T-helper 2 cell (primary cell): ENCODE data around the gene PAPSS2.

Experiments
- DNase-seq, 5 experiments: peaks; one replicate each; pipeline versions ENCODE4 v3.0.0 to v3.0.0-alpha.2; 2012 to 2022

PAPSS2 gene

DNA sequence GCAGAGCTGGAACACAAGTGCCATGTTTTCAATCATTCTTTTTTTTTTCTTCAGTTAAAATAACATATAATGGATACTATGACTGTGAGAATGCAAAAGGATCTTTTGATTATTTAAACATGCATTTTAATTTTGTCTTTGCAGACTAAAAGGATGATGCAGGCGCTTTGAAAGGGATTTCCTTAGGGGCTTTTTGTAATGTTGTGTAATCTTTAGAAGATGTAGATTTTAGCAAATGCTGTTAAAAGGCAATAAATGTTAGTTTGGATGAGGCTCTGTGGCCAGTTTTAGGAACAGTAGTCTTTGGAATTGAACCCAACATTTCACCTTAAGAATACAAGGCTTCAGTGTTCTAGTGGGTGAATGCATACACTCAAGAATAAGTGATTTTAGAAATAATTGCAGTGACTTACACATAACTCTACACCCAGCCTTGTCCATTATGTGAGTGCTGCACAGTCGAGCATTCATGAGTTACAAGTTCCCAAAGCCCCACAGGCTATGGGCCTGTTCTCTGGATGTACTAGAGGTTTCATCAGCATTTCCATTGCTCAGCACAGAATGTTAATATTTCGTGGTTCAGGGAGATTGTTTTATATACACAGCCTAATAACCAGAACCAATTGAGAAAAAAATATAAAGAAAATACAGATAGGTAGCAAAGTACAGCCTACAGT, 11.6 kb downstream of the PAPSS2 start:
- DNase-seq, result no peak

DNA sequence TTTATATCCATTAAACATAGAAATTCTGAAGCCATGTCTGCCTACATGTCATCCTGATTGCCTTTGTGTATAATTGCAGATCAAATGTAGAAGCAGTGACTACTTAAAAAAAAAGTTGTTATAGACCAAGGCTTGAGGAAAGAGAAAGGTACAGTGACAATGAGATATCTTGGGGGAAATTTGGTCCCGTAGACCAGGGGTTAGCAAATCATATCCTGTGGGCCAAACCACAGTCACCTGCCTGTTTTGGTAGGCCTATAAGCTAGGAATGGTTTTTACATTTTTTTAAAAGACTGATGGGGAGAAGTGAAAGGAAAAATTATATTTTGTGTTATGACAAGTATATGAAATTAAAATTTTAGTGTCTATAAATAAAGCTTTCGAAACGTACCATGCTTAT, 12.9 kb downstream of the PAPSS2 start:
- DNase-seq, result no peak

DNA sequence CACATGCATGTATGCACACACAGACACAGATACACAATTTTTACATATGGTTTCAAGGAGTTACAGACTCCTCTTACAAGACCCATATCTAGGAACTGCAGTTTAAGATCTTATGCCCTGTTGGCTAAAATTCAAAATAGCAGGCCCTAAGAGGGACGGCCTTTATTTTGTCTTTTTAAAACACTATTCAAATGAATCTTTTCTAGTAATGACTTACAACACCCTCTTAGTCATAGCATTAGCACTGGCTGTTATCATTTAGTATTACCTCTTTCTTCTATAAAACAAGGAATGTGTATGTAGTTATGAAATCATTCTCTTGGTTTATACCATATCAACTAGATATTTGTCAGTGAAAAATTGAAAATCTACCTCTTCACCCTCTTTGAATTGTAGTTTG, 15.3 kb downstream of the PAPSS2 start:
- no peak for DNase-seq

DNA sequence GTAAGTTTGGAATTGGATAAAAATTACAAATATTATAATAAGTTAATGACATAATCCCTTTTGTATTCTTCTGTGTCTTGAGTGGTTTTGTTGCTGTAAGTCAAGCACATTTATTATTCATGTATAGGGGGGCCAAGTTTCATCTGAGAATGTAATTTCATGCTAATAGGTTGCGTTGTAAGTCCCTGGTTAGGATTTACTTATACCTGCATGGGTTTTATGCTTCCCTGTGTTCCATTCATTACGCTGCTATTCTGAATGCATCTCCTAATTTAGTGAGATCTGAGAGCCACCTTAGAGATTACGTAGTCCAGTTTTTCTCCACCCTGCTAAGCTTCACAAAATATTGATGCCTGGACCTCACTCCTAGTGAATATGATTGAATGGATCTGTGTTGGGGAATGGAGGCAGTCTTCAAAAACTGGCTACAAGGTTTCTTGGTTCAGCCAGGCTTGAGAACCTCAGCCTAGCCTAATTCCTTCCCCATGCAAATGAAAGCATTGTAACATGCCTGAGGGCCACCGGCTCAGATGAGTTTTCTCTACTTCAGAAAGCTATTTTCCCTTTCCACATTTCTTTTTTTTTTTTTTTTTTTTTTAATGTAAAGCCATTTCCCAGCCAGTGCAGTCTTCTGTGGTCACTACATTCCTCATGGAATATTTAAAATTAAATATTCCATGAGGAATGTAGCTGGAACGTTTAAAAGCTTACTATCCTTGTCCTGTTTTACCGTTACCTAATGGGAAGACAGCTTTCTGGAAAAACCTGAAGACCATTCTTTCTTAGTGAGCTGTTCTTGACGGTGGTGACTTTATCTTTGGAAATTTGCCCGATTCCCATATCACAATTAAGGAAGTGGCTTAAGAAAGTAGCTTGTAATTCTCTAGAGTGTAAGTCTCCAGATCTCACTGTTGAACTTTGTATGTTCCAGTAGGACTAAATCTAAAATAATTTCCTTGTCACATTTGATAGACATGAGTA, 16.0 kb downstream of the PAPSS2 start:
- DNase-seq, result no peak

DNA sequence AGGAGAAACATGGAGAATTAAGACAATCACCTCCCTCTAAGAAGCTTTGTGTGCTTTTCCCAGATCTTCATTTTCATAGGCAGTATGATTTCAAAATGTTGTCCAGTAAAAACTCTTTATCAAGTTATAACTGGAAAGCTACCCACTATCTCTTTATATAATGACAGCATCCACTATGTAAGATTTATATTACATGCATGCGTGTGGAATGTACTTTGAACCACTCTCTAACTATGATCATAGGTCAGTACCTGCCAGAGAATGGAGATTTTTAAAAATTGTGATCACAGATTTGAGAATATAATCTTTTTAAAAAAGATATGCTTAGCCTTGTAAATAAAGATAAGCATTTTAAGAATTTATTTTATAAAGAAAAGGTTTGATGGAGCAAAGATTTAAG, 17.9 kb downstream of the PAPSS2 start:
- DNase-seq, result no peak

DNA sequence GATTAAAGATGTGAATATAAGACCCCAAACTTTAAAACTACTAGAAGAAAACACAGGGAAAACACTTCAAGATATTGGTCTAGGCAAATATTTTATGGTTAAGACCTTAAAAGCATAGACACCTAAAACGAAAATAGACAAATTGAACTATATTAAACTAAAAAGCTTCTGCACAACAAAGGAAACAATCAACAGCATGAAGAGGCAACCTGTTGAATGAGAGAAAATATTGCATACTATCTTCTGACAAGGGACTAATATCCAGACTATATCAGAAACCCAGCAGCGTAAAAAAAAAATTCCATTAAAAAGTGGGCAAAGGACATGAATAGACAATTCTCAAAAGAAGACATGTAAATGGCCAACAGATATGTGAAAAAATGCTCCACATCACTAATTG, 18.6 kb downstream of the PAPSS2 start:
- DNase-seq, result no peak

DNA sequence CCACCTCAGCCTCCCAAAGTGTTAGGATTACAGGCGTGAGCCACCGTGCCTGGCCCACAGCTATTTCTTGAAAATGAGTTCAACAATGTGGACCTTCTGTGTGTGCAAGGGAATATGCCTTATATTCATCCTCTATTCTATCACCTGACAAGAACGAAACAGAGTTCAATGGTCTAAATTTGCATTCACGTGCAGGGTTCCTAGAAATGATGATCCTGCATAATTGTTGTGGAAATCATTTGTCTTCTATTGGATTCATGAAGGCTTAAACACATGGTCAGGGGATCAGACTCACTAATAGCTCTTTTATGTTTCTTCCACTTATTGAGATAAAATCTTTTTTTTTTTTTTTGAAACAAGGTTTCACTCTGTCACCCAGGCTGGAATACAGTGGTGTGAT, 23.7 kb downstream of the PAPSS2 start:
- DNase-seq, result no peak

DNA sequence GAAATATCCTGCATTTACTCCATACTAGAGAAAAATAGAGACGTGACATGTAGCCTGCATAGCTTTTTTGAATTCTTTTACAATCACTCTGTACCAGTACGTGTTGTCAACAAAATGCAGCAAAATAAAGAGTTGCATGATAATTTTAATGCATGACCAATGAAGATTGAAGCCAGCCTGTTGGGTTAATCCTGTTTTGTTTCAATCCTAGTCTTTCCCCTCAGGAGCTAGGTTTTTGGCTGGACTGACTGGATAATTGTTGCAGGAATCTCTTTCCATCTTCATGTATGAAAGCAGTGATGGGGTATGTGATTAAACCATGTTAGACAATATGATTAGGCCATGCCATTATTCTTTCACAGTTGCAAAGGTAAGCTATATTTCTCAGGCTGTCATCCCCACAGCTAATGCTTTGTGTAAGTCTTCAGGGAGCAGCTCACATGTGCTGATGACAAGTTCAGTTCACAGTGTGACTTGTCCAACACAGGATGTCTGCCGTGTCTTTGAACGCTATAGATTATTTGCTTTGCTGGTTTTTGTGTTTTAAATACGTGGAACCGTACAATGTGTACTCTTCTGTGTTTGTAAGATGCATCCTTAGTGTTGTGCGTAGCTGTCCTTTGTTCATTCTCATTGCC, 24.4 kb downstream of the PAPSS2 start:
- no peak for DNase-seq

DNA sequence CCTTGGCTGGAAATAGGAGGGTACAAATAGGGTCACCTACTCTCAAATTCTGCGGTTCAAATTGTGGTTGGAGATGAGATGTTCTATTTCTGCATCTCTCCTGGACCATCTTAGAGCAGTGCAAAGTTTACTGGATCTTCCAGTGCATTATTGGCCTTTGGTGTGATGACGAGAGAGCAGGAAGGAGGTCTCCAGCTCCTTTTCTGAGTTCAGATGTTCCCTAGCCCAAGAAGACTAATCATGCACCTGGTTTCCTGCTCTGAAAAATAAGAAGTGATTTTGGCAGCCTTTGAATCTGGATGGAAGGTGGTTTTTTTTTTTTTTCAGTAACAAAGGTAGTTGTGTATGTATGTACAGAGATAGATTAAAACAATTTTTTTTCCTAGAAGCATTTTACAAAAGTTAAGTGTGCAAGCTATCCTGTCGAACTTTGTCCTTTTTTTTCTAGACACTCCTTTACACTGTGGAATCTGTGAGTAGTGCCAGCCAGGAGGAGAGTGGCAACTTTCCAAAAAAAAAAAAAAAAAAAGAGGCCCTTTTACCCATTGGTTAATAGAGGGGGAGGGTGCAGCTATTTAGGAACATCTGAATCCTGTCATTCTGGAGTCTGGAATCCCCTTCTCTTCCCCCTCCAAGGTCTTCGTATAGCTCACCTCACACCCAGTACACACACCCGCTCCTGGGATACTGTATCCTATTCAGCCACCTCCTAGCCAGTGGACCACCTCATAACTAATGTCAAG, 26.3 kb downstream of the PAPSS2 start:
- DNase-seq, result no peak

DNA sequence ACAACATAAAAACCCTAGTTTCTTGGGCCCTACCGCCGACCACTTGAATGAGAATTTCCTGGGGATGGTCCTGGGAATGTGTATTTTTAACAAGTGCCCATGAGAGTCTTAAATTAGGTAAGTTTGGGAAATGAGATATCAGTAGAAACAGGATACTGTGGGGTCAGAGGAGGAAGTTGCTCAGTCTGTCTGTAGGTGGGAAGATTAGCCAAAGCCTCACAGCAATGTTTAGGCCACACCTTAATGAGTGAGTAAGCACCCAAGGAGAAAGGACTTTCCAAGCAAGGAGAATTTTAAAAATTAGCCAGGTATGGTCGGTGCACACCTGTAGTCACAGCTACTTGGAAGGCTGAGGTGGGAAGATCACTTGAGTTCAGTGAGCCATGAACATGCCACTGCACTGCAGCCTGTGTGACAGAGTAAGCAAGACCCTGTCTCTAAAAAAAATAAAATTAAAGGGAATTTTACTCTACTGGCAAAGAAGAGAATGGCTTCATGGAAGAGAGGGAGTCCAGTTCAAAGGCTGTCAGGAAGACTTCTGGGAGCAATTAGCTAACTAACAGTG, 31.9 kb downstream of the PAPSS2 start:
- no peak for DNase-seq

DNA sequence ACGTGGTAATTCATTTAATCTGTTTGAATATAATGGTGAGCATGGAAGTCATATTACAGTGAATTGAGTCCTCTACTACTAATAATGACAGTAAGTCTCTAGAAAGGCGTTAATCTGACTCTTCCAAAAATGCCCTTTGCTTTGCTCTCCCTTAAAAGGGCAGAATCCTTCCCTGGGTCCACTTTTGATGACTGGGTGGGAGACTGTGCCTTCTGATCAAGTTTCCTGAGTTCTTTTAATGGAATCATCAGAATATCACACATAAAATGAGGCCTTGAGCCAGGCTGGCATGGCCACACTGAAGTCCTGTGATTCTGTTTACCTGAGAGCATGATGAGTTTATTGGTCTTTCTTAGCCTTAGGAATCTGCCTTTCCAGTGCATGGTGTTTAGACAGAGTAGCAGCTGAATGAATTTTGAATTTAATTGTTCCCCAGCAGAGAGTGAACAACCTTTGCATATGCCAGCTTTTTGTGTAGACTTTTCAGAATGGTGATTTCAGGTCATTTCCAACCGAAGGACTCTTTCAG, 33.3 kb downstream of the PAPSS2 start:
- DNase-seq, result no peak

DNA sequence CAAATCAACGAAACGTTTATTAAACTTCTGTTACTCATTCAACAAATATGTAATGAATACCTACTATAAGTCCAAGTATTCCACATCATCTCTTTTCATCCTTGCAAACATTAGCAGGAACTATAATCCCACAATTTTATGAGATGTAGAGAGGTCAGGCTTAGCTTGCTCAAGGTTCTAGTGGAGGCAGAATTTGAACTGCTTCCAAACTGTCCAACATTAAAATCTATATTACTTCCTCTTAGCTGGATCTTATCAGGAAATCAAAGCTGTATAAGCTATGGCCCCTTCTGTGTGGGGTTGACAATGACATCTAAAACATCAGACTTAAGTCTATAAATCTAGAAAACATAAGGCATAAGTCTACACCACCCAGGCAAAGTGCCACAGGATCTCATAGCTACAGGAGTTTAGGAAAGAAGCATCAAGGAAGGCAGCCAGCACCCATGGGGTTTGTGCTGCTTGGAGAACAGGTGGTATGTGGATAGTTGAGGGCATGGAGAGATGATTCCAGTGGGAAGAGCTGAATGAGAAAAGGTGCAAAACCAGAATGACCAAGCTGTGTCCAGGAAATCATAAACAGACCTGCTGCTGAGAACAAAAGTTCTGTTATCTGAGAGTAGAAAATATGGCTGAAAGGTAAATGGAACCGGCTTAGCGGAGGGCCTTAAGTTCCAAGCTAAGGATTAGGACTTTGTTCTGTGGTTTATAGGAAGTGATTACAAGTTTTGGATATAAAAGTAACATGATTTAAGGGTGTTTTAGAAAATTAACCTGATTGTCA, 34.5 kb downstream of the PAPSS2 start:
- DNase-seq, result no peak

DNA sequence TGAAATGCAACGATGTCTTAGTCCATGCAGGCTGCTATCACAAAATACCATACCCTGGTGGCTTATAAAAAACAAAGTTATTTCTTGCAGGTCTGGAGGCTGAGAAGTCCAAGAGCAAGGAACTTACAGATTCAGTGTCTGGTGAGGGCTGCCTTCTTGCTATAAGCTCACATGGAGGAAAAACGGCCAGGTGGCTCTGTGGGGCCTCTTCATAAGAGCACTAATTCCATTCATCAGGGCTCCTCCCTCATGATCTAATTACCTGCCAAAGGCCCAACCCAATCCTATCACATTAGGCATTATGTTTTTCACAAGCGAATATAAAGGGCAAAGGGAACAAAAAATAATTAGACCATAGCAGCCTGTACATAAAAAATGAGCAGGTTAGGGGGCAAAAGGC, 35.4 kb downstream of the PAPSS2 start:
- no peak for DNase-seq

DNA sequence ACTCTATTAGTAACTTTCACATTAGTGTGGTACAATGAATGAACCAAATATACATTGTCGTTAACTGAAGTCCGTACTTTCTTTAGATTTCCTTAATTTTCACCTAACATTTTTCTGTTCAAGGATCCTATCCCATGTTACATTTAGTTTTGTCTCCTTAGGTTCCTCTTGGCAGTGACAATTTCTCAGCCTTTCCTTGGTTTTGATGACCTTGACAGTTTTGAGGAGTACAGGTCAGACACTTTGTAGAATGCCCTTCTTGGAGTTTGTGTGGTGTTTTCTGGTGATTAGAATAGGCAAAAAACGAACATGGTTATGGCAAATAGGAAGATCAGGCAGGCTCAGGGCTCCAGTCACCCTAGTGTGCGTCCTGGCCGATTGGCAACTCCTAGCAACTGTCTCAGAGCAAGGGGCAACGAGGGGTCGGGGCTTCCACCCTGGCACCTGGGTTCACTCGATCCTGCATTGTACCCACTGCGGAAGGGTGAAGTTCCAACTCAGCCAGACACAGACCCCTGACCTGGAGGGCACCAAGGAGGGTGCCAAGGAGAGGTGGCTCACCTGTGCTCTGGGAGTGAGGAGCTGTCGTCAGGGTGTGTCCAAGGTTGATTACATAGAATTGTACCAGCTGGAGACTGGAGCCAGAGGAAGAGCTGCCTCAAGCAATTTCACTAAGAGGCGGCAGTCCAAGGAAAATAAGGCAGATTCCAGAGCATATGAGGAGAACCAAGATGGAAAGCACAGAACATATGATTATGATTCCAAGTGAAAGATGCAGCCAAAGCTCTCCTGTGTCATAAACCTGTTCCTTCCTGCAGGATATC, 37.5 kb downstream of the PAPSS2 start:
- DNase-seq, result no peak

DNA sequence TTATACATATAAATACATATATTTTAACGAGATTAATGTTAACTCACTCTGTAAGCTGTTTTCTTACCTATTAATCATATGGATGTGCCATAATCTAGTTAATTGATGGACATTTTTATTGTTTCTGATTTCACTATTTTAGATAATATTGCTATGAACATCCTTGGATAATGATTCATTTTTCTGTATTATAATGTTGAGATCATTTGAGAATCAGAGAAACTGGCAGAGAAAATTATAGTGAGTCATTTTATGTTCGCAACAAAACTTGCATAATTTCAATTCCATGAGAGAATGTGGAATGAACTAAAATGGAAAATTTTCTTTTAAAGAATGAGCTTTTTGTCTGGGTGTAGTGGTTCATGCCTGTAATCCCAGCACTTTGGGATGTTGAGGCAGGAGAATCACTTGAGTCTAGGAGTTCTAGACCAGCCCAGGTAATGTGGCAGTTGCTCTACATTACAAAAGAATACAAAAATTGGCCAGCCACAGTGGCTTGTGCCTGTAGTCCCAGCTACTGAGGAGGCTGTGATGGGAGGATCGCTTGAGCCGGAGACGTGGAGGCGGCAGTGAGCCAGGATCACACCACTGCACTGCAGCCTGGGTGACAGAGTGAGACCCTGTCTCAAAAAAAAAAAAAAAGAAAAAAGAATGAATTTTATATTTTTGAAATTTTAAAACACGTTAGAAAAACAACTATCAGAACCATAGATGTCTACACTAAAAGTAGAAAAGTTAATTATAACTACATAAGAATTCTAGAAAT, 40.5 kb downstream of the PAPSS2 start:
- DNase-seq, result no peak

DNA sequence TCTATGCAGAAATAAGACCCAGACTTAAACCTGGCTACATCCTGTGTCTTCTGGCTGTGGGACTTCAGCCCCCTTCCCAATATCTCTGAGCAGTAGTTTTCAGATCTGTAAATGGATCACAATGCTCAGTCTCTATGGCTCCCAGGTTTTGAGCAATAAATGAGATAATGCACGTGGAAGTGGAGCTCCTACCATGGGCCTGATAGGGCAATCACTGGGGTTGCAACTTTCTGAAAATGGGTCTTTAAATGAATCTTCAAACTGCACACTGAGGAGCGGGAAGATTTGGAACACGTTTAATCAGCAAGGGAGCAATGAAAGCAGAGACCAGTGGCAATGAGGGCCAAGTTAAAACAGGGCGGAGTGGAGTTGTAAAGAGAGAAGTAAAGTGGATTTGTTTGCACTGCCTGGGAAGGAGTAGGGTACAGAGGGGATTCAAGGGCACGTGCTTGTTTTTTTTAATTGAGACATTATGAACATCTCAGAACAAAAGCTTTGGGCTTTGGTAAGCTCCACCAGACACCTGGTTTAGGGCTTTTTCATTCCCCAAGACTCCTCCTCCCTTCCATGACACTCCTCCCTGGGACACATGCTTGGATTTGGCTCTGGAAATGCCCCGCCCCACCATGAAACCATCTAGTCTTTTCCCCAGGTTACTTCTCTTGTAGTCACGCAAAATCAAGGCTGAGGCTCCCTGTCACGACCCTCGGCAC, 42.7 kb downstream of the PAPSS2 start:
- no peak for DNase-seq

DNA sequence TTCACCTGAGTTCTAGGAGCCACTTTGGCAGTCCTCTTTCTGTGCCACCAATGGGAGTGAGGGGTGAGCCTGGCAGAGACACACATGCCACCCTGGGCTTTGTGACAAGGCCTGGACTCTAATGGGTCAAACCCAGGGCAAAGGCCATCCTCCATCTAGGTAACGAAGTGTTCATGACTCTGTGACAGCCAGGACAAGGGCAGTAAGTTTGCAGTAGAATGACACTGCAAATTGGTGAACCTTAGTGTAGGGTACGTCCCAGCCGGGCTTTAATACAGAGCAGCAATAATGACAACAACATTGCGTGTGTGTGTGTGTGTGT, 43.3 kb downstream of the PAPSS2 start:
- no peak for DNase-seq

DNA sequence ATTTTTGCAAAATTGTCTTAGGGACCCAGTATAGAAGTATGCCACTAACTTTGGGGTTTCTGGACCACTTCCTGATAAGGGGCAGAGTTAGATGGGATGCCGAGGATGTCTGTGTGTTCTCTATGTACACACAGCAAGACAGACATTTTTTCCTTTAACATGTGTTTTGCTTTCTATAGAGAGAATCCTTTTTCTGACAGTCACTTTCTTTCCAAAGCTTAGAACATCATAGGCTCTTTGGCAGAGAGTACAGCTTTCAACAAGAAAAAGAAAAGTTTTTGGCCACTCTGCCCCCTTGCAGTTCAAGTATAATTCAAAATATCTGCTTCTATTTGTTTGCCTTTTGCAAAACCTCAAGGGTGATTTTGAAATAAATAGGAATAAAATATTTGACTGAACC, 44.1 kb downstream of the PAPSS2 start:
- no peak for DNase-seq

DNA sequence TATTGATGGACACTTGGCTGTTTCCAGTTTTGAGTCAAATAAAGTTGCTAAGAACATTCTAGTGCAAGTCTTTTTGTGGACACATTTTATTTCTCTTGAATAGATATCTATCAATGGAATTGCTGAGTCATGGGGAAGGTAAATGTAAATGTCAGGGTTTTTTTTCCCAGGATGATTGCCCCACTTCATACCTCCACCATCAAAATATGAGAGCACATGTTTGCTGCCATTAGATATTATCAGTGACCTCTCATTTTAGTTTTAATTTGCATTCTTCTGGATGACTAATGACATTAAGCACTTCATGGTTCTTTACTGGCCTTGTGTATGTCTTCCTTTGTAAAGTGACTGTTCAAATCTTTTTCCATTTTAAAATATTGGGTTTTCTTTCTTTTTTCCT, 45.7 kb downstream of the PAPSS2 start:
- DNase-seq, result no peak
